Neural cell (in vitro differentiated cells): ENCODE data around the gene WNT5B. TPM values are rescaled to one million over a fixed set of nuclear protein-coding genes. Genes with fewer than 3 reads are reported as not detected.

Source experiments
- H2AFZ ChIP-seq: fragments of 200-600, 300-800 bp; sonication (generic), shearing (Covaris generic); 2 replicates; pipeline ENCODE4 v1.6.0; 2014; ENCODE audit warnings: low read depth, mild to moderate bottlenecking, antibody characterized with exemption, low read length, moderate library complexity
- H3F3A ChIP-seq: fragments of 200-600 bp; shearing (Covaris generic); 2 replicates; pipeline ENCODE4 v1.6.1; 2016; ENCODE audit warnings: mild to moderate bottlenecking, moderate library complexity, mixed read lengths, antibody characterized with exemption, low read length; ENCODE audit not compliant: insufficient read depth, poor library complexity, severe bottlenecking
- H3K27ac ChIP-seq: fragments of 200-600, 300-800 bp; sonication (generic), shearing (Covaris generic); 2 replicates; pipeline ENCODE4 v1.5.1; 2014; ENCODE audit warnings: mild to moderate bottlenecking, low read length, moderate library complexity
- H3K27me3 ChIP-seq: fragments of 300-800, 200-600 bp; sonication (generic), shearing (Covaris generic); 2 replicates; pipeline ENCODE4 v1.6.0; 2014; ENCODE audit warnings: mild to moderate bottlenecking, low read depth, low read length, moderate library complexity; ENCODE audit not compliant: insufficient read depth
- H3K36me3 ChIP-seq: fragments of 300-800, 200-600 bp; sonication (generic), shearing (Covaris generic); 2 replicates; pipeline ENCODE4 v1.5.1; 2014; ENCODE audit warnings: mild to moderate bottlenecking, antibody characterized with exemption, low read length, moderate library complexity; ENCODE audit not compliant: insufficient read depth
- H3K4me2 ChIP-seq: fragments of 300-800, 200-600 bp; sonication (generic), shearing (Covaris generic); 2 replicates; pipeline ENCODE4 v1.6.0; 2014; ENCODE audit warnings: mild to moderate bottlenecking, low read length
- H3K4me3 ChIP-seq: fragments of 300-800, 200-600 bp; sonication (generic), shearing (Covaris generic); 2 replicates; pipeline ENCODE4 v1.5.1; 2014; ENCODE audit warnings: mild to moderate bottlenecking, low read length, moderate library complexity
- H3K79me2 ChIP-seq: fragments of 200-600 bp; shearing (Covaris generic); replicated peaks from 2 replicates; pipeline ENCODE4 v1.6.0; 2014; ENCODE audit warnings: mild to moderate bottlenecking, low read length, moderate library complexity; ENCODE audit not compliant: insufficient read depth
- H3K9ac ChIP-seq: fragments of 300-800, 200-600 bp; sonication (generic), shearing (Covaris generic); 2 replicates; pipeline ENCODE4 v1.6.1; 2016; ENCODE audit warnings: mild to moderate bottlenecking, low read length, mixed read lengths
- H3K9me2 ChIP-seq: fragments of 200-600 bp; shearing (Covaris generic); 2 replicates; pipeline ENCODE4 v1.6.1; 2016; ENCODE audit warnings: mild to moderate bottlenecking, low read length, mixed read lengths; ENCODE audit not compliant: insufficient read depth
- H3K9me3 ChIP-seq: fragments of 200-600, 300-800 bp; sonication (generic), shearing (Covaris generic); 2 replicates; pipeline ENCODE4 v1.6.1; 2016; ENCODE audit warnings: mild to moderate bottlenecking, mixed run types, low read length, moderate library complexity, mixed read lengths
- H4K20me1 ChIP-seq: fragments of 200-600 bp; shearing (Covaris generic); 2 replicates; pipeline ENCODE4 v1.6.1; 2016; ENCODE audit warnings: mild to moderate bottlenecking, mixed run types; ENCODE audit not compliant: insufficient read depth
- EP300 ChIP-seq: fragments of 450-650 bp; conservative IDR thresholded peaks from 2 replicates; pipeline ENCODE4 v1.6.1; 2014; ENCODE audit warnings: antibody characterized with exemption, mild to moderate bottlenecking, moderate library complexity; ENCODE audit not compliant: poor library complexity, severe bottlenecking
- EZH2 ChIP-seq: fragments of 200-600, 300-800 bp; shearing (Covaris generic), sonication (generic); IDR thresholded peaks from 2 replicates; pipeline ENCODE4 v1.6.1; 2014; ENCODE audit warnings: antibody characterized with exemption, low read length, borderline replicate concordance, mild to moderate bottlenecking; ENCODE audit not compliant: insufficient read depth, poor library complexity, severe bottlenecking
- MXI1 ChIP-seq: fragments of 450-650 bp; conservative IDR thresholded peaks from 2 replicates; pipeline ENCODE4 v1.6.1; 2014; ENCODE audit warnings: antibody characterized with exemption, mild to moderate bottlenecking; ENCODE audit not compliant: poor library complexity, severe bottlenecking
- POLR2AphosphoS5 ChIP-seq: IDR thresholded peaks from 2 replicates; pipeline ENCODE4 v1.6.1; 2012
- RAD21 ChIP-seq: fragments of 450-650 bp; conservative IDR thresholded peaks from 2 replicates; pipeline ENCODE4 v1.6.1; 2014; ENCODE audit warnings: antibody characterized with exemption, mild to moderate bottlenecking, moderate library complexity
- SMC3 ChIP-seq: fragments of 450-650 bp; conservative IDR thresholded peaks from 2 replicates; pipeline ENCODE4 v1.6.1; 2014; ENCODE audit warnings: antibody characterized with exemption, mild to moderate bottlenecking, moderate library complexity; ENCODE audit not compliant: poor library complexity
- TAF1 ChIP-seq: IDR thresholded peaks from 2 replicates; pipeline ENCODE4 v1.6.1; 2012; ENCODE audit warnings: low read depth
- polyA plus RNA-seq: library from polyadenylated mRNA; depleted of rRNA; stranded (reverse); fragments of >200 nt; gene quantifications from 2 replicates; pipeline ENCODE4 v1.2.3, GENCODE V29; 2014
- TF ChIP-seq, protein P1 (sequence below): IDR thresholded peaks from 2 replicates; pipeline ENCODE4 v1.6.1; 2012; ENCODE audit warnings: borderline replicate concordance
- TF ChIP-seq, protein P2 (sequence below): fragments of 450-650 bp; IDR thresholded peaks from 2 replicates; pipeline ENCODE4 v1.5.1; 2014; ENCODE audit warnings: antibody characterized with exemption, mild to moderate bottlenecking, moderate library complexity; ENCODE audit not compliant: poor library complexity, severe bottlenecking

Gene WNT5B
- polyA plus RNA-seq, 1 donor from 2014 or later: 17.0 TPM

DNA sequence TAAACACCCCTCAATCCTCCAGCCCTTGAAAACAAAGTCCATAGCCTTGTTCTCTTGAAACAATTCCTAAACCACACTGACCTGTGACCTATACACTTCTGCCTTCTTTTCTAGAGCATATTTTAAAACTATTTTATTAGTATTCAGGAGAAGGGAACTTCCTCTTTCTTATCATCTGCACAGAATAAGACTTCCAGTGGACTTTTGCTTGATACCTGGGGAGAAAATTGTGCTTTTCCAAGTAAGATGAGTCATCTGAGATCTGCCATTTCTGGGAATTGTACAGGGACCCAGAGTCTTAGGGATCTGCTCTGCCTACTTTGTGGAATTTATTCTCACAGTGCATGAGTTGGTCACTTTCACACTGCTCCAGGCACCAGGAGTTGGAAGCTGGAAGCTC is 10.5 kb upstream of the WNT5B start:
- Histone ChIP-seq H3F3A (no peaks in the 10 kb centered on the region), H3K4me2 (no peak overlapping the region), H3K9me2 (no peaks in the 10 kb centered on the region), H3K9ac (no peak overlapping the region), H2AFZ (no peak overlapping the region), H3K27me3 (no peaks in the 10 kb centered on the region), H3K36me3 (no peaks in the 10 kb centered on the region), H3K79me2 (peaks cover 25% of the 10 kb centered on the region), H3K4me3 (no peak overlapping the region), H4K20me1 (no peaks in the 10 kb centered on the region), H3K9me3 (no peaks in the 10 kb centered on the region), H3K27ac (no peak overlapping the region)
- TF ChIP-seq, protein P1, sequence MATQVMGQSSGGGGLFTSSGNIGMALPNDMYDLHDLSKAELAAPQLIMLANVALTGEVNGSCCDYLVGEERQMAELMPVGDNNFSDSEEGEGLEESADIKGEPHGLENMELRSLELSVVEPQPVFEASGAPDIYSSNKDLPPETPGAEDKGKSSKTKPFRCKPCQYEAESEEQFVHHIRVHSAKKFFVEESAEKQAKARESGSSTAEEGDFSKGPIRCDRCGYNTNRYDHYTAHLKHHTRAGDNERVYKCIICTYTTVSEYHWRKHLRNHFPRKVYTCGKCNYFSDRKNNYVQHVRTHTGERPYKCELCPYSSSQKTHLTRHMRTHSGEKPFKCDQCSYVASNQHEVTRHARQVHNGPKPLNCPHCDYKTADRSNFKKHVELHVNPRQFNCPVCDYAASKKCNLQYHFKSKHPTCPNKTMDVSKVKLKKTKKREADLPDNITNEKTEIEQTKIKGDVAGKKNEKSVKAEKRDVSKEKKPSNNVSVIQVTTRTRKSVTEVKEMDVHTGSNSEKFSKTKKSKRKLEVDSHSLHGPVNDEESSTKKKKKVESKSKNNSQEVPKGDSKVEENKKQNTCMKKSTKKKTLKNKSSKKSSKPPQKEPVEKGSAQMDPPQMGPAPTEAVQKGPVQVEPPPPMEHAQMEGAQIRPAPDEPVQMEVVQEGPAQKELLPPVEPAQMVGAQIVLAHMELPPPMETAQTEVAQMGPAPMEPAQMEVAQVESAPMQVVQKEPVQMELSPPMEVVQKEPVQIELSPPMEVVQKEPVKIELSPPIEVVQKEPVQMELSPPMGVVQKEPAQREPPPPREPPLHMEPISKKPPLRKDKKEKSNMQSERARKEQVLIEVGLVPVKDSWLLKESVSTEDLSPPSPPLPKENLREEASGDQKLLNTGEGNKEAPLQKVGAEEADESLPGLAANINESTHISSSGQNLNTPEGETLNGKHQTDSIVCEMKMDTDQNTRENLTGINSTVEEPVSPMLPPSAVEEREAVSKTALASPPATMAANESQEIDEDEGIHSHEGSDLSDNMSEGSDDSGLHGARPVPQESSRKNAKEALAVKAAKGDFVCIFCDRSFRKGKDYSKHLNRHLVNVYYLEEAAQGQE: no peak

DNA sequence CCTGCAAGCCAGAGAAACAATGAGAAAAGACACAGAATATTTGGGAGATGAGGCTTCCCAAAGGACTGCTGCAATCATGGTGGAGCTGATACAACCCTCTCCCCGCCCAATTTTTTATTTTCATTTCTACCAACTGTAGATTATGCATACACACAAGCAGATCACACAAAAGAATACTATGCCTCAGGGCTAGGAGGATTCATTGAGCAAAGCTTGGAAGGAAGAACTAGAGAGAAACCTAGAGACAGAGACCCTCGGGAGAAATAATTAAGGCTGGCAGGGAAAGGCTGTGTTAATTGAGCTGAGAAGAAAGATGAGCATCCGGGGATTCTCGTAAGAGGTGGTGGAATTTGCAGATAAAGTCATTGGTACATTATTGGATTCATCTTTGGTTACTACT is 9.9 kb upstream of the WNT5B start:
- Histone ChIP-seq H3K79me2 (peaks cover 28% of the 10 kb centered on the region), H3K36me3 (no peaks in the 10 kb centered on the region), H4K20me1 (no peaks in the 10 kb centered on the region), H3K9me3 (no peaks in the 10 kb centered on the region), H3K9me2 (no peaks in the 10 kb centered on the region), H3F3A (no peaks in the 10 kb centered on the region), H3K9ac (no peak overlapping the region), H3K27ac (no peak overlapping the region), H3K4me3 (no peak overlapping the region), H3K27me3 (no peaks in the 10 kb centered on the region), H3K4me2 (no peak overlapping the region), H2AFZ (no peak overlapping the region)
- TF ChIP-seq TAF1 (no peak), POLR2AphosphoS5 (no peak), MXI1 (no peak), EZH2 (no peak), RAD21 (no peak), EP300 (no peak), SMC3 (no peak)
- TF ChIP-seq, protein P1: no peak
- TF ChIP-seq, protein P2, sequence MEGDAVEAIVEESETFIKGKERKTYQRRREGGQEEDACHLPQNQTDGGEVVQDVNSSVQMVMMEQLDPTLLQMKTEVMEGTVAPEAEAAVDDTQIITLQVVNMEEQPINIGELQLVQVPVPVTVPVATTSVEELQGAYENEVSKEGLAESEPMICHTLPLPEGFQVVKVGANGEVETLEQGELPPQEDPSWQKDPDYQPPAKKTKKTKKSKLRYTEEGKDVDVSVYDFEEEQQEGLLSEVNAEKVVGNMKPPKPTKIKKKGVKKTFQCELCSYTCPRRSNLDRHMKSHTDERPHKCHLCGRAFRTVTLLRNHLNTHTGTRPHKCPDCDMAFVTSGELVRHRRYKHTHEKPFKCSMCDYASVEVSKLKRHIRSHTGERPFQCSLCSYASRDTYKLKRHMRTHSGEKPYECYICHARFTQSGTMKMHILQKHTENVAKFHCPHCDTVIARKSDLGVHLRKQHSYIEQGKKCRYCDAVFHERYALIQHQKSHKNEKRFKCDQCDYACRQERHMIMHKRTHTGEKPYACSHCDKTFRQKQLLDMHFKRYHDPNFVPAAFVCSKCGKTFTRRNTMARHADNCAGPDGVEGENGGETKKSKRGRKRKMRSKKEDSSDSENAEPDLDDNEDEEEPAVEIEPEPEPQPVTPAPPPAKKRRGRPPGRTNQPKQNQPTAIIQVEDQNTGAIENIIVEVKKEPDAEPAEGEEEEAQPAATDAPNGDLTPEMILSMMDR: no peak
